ENCODE results near the gene FAAP100. TPM values are rescaled to one million over a fixed set of nuclear protein-coding genes. Genes with fewer than 3 reads are reported as not detected.

The FAAP100 gene
- total and polyA plus RNA-seq, 3 donors from 2014 or later: 17.6 to 45.8 (median 42.6) TPM

DNA sequence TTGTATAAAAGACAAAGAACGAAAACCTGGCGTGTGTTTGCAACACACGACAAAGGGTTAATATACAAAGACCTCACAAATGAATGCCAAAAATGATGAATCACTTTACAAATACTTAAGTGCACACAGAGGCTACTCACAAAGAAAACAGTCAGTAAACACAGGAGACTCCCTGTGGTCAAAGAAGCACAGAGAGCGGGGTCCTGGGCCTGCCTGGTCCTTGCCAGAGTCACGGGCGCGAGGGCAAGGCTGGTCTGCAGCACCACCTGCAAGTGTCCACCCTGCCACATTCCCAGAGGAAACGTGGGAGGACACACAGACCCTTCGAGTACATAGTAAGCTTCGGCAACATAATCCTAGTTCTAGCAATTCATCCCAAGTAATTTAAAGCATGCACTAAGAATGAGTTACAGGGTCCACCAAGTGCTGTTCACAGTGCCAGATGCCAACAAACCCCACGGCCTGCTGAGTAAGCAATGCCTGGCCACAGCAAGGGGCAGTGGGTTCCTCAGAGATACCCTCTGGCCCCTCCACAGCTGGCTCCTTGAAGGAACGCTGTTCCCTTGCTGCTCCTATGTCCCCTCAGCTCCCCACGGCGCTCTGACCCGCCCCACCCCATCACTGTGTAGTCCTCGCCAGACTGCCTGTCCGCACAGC lies 24.6 kb upstream of the FAAP100 start:
- Histone ChIP-seq H3K9me3 (no peaks in the 10 kb centered on the region), H3K36me3 (ENCODE audit: low read depth, missing control alignments) (no peaks in the 10 kb centered on the region), H3K27me3 (no peaks in the 10 kb centered on the region), H3K27ac (no peak overlapping the region), H3K4me1 (no peaks in the 10 kb centered on the region), H3K4me3 (no peak overlapping the region)
- intact Hi-C loops (cut with DNase I; ENCODE audit: low total_unique reads): no loop called here
- TF ChIP-seq POLR2A (IDR thresholded peaks at IDR 0.05): no peak
- no peak for TF ChIP-seq CTCF (IDR thresholded peaks at IDR 0.05)
- DNase-seq: no peak
- 53 to 56% methylated on average over 16 to 17 of the region's 17 CpGs for WGBS, 2 donors

GRCh38 chr17:81575836-81576235 lies 23.7 kb upstream of the FAAP100 start:
- Histone ChIP-seq H3K36me3 (ENCODE audit: low read depth, missing control alignments) (no peaks in the 10 kb centered on the region), H3K9me3 (no peaks in the 10 kb centered on the region), H3K4me3 (no peak overlapping the region), H3K27ac (no peak overlapping the region), H3K4me1 (no peaks in the 10 kb centered on the region), H3K27me3 (no peaks in the 10 kb centered on the region)
- WGBS, 2 donors: 91 to 93% methylated on average over 3 of the region's 3 CpGs
- no peak for DNase-seq
- intact Hi-C loops (cut with DNase I; ENCODE audit: low total_unique reads): no loop called here
- TF ChIP-seq POLR2A (IDR thresholded peaks at IDR 0.05) (no peak), CTCF (IDR thresholded peaks at IDR 0.05) (no peak)

GRCh38 chr17:81574643-81574956 lies 22.4 kb upstream of the FAAP100 start:
- Histone ChIP-seq H3K4me1 (no peaks in the 10 kb centered on the region), H3K27me3 (no peaks in the 10 kb centered on the region), H3K27ac (no peak overlapping the region), H3K36me3 (ENCODE audit: low read depth, missing control alignments) (no peaks in the 10 kb centered on the region), H3K4me3 (no peak overlapping the region), H3K9me3 (no peaks in the 10 kb centered on the region)
- DNase-seq: no peak
- 78 to 81% methylated on average over 8 of the region's 8 CpGs for WGBS, 2 donors
- intact Hi-C loops (cut with DNase I; ENCODE audit: low total_unique reads): no loop called here
- TF ChIP-seq POLR2A (IDR thresholded peaks at IDR 0.05) (no peak), CTCF (IDR thresholded peaks at IDR 0.05) (no peak)

DNA sequence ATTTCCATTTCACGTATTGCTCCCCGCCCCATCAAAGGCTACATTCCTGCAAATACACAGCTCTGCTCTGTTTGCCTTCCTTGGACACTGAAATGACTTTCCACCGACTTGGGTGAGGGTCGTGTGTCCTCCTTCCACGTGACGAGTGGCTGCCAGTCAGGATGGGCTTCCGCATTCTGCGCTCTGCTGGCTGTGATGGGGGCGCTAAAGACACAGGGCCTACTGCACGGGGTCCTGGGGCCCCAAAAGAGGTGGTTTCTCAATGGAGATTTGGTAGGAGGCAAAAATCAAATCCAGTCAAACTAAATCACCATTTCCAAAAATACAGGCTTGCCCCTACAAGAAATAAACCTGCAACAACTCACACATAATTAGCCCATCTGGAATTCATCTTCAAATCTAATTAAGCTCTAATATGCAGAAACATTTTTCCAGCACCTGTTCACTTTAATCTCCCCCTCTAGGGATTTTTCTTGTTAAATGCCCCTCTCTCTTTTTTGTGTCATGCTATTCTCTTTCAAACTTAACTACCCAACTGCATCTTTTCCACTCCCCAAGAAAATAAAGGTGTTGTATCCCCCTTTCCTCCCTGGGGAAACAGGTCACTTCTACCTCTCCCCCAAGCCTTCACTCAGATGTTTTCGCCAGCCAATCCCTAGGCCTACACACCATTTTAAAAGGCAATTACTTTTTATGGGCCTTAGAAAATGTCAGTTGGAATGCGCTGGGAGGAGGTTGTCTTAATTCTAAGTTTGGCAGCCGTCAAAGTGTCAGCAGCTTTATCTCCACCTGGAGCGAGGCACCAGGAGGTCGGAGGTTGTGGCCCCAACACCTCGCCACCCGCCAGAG lies 21.9 kb upstream of the FAAP100 start:
- TF ChIP-seq POLR2A (IDR thresholded peaks at IDR 0.05) (no peak), CTCF (IDR thresholded peaks at IDR 0.05) (no peak)
- H3K27ac ChIP-seq: no peak overlapping the region
- DNase-seq: no peak
- H3K9me3 ChIP-seq: no peaks in the 10 kb centered on the region
- intact Hi-C loops (cut with DNase I; ENCODE audit: low total_unique reads): no loop called here
- H3K4me1 ChIP-seq: no peaks in the 10 kb centered on the region
- H3K36me3 ChIP-seq (ENCODE audit: low read depth, missing control alignments): no peaks in the 10 kb centered on the region
- no peak overlapping the region for H3K4me3 ChIP-seq
- no peaks in the 10 kb centered on the region for H3K27me3 ChIP-seq
- 87 to 90% methylated on average over 17 of the region's 17 CpGs for WGBS, 2 donors
